ENCODE data around the gene FMNL1. TPM values are rescaled to one million over a fixed set of nuclear protein-coding genes. Genes with fewer than 3 reads are reported as not detected.

The FMNL1 gene
- total RNA-seq, 4 donors from 2014 or later: 0.22 to 5.2 (median 3.0) TPM

GRCh38 chr17:45229681-45230409, 8.2 kb downstream of the FMNL1 start:
- H3K27me3 ChIP-seq: no peaks in the 10 kb centered on the region
- H3K27ac ChIP-seq: peak overlapping the region; percentile 62 to 81 (median 74)
- no peaks in the 10 kb centered on the region for H3K36me3 ChIP-seq
- TF ChIP-seq POLR2A (IDR thresholded peaks at IDR 0.05): no peak
- TF ChIP-seq, protein P1, sequence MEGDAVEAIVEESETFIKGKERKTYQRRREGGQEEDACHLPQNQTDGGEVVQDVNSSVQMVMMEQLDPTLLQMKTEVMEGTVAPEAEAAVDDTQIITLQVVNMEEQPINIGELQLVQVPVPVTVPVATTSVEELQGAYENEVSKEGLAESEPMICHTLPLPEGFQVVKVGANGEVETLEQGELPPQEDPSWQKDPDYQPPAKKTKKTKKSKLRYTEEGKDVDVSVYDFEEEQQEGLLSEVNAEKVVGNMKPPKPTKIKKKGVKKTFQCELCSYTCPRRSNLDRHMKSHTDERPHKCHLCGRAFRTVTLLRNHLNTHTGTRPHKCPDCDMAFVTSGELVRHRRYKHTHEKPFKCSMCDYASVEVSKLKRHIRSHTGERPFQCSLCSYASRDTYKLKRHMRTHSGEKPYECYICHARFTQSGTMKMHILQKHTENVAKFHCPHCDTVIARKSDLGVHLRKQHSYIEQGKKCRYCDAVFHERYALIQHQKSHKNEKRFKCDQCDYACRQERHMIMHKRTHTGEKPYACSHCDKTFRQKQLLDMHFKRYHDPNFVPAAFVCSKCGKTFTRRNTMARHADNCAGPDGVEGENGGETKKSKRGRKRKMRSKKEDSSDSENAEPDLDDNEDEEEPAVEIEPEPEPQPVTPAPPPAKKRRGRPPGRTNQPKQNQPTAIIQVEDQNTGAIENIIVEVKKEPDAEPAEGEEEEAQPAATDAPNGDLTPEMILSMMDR (IDR thresholded peaks at IDR 0.05 in 4 of 5, conservative IDR thresholded peaks at IDR 0.05 in 1 of 5): no peak
- ATAC-seq (no peak), DNase-seq (no peak)
- peaks cover 35 to 37% of the 10 kb centered on the region in 2 donors for H3K4me1 ChIP-seq
- intact Hi-C loops (cut with DNase I; ENCODE audit: low total_unique reads) (no loop called here), in situ Hi-C loops (cut with MboI; ENCODE audit: low sequenced_read_pairs in 4 of 4) (loop anchor here in 1 of 4 donors (10.0 kb wide), 1 partner anchor 95 kb away; no protein-coding TSS in a partner anchor)
- no peaks in the 10 kb centered on the region for H3K9me3 ChIP-seq
- no peak overlapping the region for H3K4me3 ChIP-seq

GRCh38 chr17:45230410-45230786, 8.7 kb downstream of the FMNL1 start:
- Histone ChIP-seq H3K9me3 (no peaks in the 10 kb centered on the region), H3K36me3 (no peaks in the 10 kb centered on the region), H3K27me3 (no peaks in the 10 kb centered on the region), H3K27ac (peak overlapping the region; percentile 36 to 81 (median 68)), H3K4me1 (peaks cover 30 to 35% of the 10 kb centered on the region in 2 donors), H3K4me3 (no peak overlapping the region)
- TF ChIP-seq POLR2A (IDR thresholded peaks at IDR 0.05): no peak
- TF ChIP-seq, protein P1 (IDR thresholded peaks at IDR 0.05 in 4 of 5, conservative IDR thresholded peaks at IDR 0.05 in 1 of 5): no peak
- intact Hi-C loops (cut with DNase I; ENCODE audit: low total_unique reads): no loop called here
- in situ Hi-C loops (cut with MboI; ENCODE audit: low sequenced_read_pairs in 4 of 4): no loop called here
- DNase-seq (no peak), ATAC-seq (no peak)

- no peak for TF ChIP-seq POLR2A (IDR thresholded peaks at IDR 0.05)
- TF ChIP-seq, protein P1 (IDR thresholded peaks at IDR 0.05 in 4 of 5, conservative IDR thresholded peaks at IDR 0.05 in 1 of 5): no peak
- H3K9me3 ChIP-seq: no peaks in the 10 kb centered on the region
- ATAC-seq: no peak
- H3K36me3 ChIP-seq: no peaks in the 10 kb centered on the region
- peak overlapping the region in 3 of 4 donors; percentile 36 to 81 (median 73) for H3K27ac ChIP-seq
- in situ Hi-C loops (cut with MboI; ENCODE audit: low sequenced_read_pairs in 4 of 4): no loop called here
- no peaks in the 10 kb centered on the region for H3K27me3 ChIP-seq
- H3K4me1 ChIP-seq: peaks cover 29 to 35% of the 10 kb centered on the region in 2 donors
- H3K4me3 ChIP-seq: no peak overlapping the region
- intact Hi-C loops (cut with DNase I; ENCODE audit: low total_unique reads): no loop called here
- DNase-seq: no peak
These were observed 9.2 kb downstream of the FMNL1 start for GRCh38 chr17:45230787-45231480.

- ATAC-seq (no peak), DNase-seq (no peak)
- intact Hi-C loops (cut with DNase I; ENCODE audit: low total_unique reads): no loop called here
- Histone ChIP-seq H3K27me3 (no peaks in the 10 kb centered on the region), H3K4me1 (peaks cover 26 to 31% of the 10 kb centered on the region in 2 donors), H3K36me3 (no peaks in the 10 kb centered on the region), H3K4me3 (no peak overlapping the region), H3K27ac (peak overlapping the region in 1 of 4 donors; percentile 73), H3K9me3 (no peaks in the 10 kb centered on the region)
- TF ChIP-seq, protein P1 (IDR thresholded peaks at IDR 0.05 in 4 of 5, conservative IDR thresholded peaks at IDR 0.05 in 1 of 5): peak in 1 of 5 experiments; percentile 14
- no peak for TF ChIP-seq POLR2A (IDR thresholded peaks at IDR 0.05)
- in situ Hi-C loops (cut with MboI; ENCODE audit: low sequenced_read_pairs in 4 of 4): no loop called here
These were observed 9.9 kb downstream of the FMNL1 start for GRCh38 chr17:45231481-45232116.
